Caki2 (cell line): ENCODE measurements around the gene SLC17A3. TPM values are rescaled to one million over a fixed set of nuclear protein-coding genes. Genes with fewer than 3 reads are reported as not detected.

ENCODE experiments used
- DNase-seq: peaks from one replicate; pipeline ENCODE4 v3.0.0-alpha.2; 2015; ENCODE audit warnings: low read depth
- in situ Hi-C: cut with HindIII; loops from 2 replicates; pipeline ENCODE4 v1.10.0; 2016; ENCODE audit warnings: low sequenced_read_pairs, low pct_unique_long_range_greater_than_20kb, mixed read lengths
- total RNA-seq: library from RNA; depleted of rRNA; stranded (reverse); fragments of >200 nt; shearing (Covaris generic); gene quantifications from 2 replicates; pipeline ENCODE4 v1.2.3, GENCODE V29; 2014; ENCODE audit warnings: low replicate concordance; rRNA removed

The SLC17A3 gene
- total RNA-seq, 1 experiment from 2014 or later = 1.5 TPM

GRCh38 chr6:25801436-25801835 lies 72.6 kb downstream of the SLC17A3 start:
- no peak for DNase-seq
- in situ Hi-C loops = no loop called here

Other genes with a start within 250 kb of the SLC17A3 start
- not detected in 2 replicates for gene SCGN, start 222.0 kb downstream of the SLC17A3 start, total RNA-seq
- not detected in 2 replicates for gene SLC17A4, start 119.5 kb downstream of the SLC17A3 start, total RNA-seq
- 0.24 and 0.64 TPM in 2 replicates for gene SLC17A1, start 42.2 kb downstream of the SLC17A3 start, total RNA-seq
- gene SLC17A2, start 56.4 kb upstream of the SLC17A3 start, total RNA-seq = not detected in 2 replicates
- 5.8 and 6.7 TPM in 2 replicates for gene TRIM38, start 88.6 kb upstream of the SLC17A3 start, total RNA-seq
- gene HFE, start 213.2 kb upstream of the SLC17A3 start, total RNA-seq = 27.3 and 32.5 TPM in 2 replicates